NT2/D1 (cell line): Measurements from ENCODE around the gene COG7.

Experiments
- SUZ12 ChIP-seq: IDR thresholded peaks from 2 replicates; pipeline ENCODE4 v1.6.1; 2011; ENCODE audit not compliant: insufficient read length, insufficient read depth; ENCODE audit errors: extremely low read depth
- YY1 ChIP-seq: IDR thresholded peaks from 2 replicates; pipeline ENCODE4 v1.6.1; 2011; ENCODE audit not compliant: insufficient read length, insufficient read depth
- ZNF274 ChIP-seq: IDR thresholded peaks from 2 replicates; pipeline ENCODE4 v1.6.1; 2011; ENCODE audit warnings: mild to moderate bottlenecking, low read depth, low read length

DNA sequence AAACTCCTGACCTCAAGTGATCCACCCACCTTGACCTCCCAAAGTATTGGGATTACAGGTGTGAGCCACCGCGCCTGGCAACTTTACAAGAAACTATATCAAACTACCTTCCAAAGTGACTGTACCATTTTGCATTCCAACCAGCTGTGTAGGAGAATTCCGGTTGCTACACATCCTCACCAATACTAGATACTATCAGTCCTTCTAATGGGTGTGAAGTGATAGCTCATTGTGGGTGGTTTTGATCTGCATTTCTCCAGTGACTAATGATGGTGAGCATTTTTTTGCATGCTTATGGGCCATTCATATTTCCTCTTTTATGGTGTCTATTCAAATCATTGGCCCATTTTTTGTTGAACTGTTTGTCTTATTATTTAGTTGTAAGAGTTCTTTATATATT is 113.2 kb downstream of the COG7 start:
- TF ChIP-seq YY1 (no peak), ZNF274 (no peak), SUZ12 (no peak)
